ENCODE data around the gene TERF2IP. TPM values are rescaled to one million over a fixed set of nuclear protein-coding genes. Genes with fewer than 3 reads are reported as not detected.
A peak's percentile ranks its signal among the peaks of the same experiment; 100 is the strongest.

The TERF2IP gene
- total and polyA plus RNA-seq, 2 donors (not counting 1 experiment from before 2014, with no cell fraction given) = 63.1 to 74.6 TPM

GRCh38 chr16:75622761-75623605, 24.6 kb upstream of the TERF2IP start, which contains the start of gene ADAT1:
Gene ADAT1 (minus strand): TSS chr16:75623281. CDS start chr16:75620799, 2,482 bp downstream.
- H3K27me3 ChIP-seq (replicated peaks in 1 of 4; ENCODE audit: control extremely low read depth in 1 of 4, control insufficient read depth in 3 of 4, insufficient read depth in 4 of 4, low read length in 3 of 4) = no peaks in the 10 kb centered on the region
- Mint-ChIP-seq H3K27me3 (no peaks in the 10 kb centered on the region), H3K4me3 (peak within 1 kb of the TSS; percentile 96), H3K4me1 (peaks cover 27% of the 10 kb centered on the region), H3K9me3 (ENCODE audit: insufficient read depth) (no peaks in the 10 kb centered on the region), H3K27ac (peak within 1 kb of the TSS; percentile 98)
- peak within 1 kb of the TSS; percentile 74 for H2AFZ ChIP-seq (ENCODE audit: insufficient read depth, low read depth, low read length, poor library complexity, severe bottlenecking)
- H4K20me1 ChIP-seq (ENCODE audit: control insufficient read depth, insufficient read depth, low read length, poor library complexity, severe bottlenecking) = no peaks in the 10 kb centered on the region
- H3K9ac ChIP-seq (ENCODE audit: low read length) = peak within 1 kb of the TSS; percentile 84
- intact Hi-C loops (cut with micrococcal nuclease) = loop anchor here (1.0 kb wide), 9 partner anchors 24 to 475 kb away; partner anchors contain the start of genes CFDP1, GABARAPL2, KARS1 and TERF2IP
- ChIA-PET POLR2A (interaction anchor here (1.1 to 2.0 kb wide), 7 partner anchors 22 to 189 kb away, joined by 3 to 15 read pairs (median 5); partner anchors contain the start of genes CFDP1, GABARAPL2, KARS1 and TERF2IP), CTCF (interaction anchor here (0.8 to 2.6 kb wide), 13 partner anchors 10 to 189 kb away, joined by 3 to 19 read pairs (median 4); partner anchors contain the start of genes GABARAPL2, KARS1 and TERF2IP)
- H3K36me3 ChIP-seq (replicated peaks in 1 of 2; ENCODE audit: control extremely low read depth in 1 of 2, control insufficient read depth in 1 of 2, extremely low read depth in 1 of 2, insufficient read depth in 2 of 2, low read length in 1 of 2) = peaks cover 2 to 36% of the 10 kb centered on the region in 2 experiments
- peak within 1 kb of the TSS; percentile 68 to 85 (median 80) for H3K4me3 ChIP-seq (ENCODE audit: control extremely low read depth in 1 of 5, extremely low read depth in 1 of 5, insufficient read depth in 1 of 5, low read depth in 2 of 5, low read length in 4 of 5)
- DNase-seq = peak; percentile 98
- no peak for TF ChIP-seq CTCF (IDR thresholded peaks at IDR 0.05)
- no peak for TF ChIP-seq EZH2 (IDR thresholded peaks at IDR 0.05; ENCODE audit: borderline replicate concordance, insufficient read depth, low read depth, low read length, poor library complexity, severe bottlenecking)
- peak within 1 kb of the TSS; percentile 80 for H3K4me2 ChIP-seq (replicated peaks; ENCODE audit: low read depth, low read length, poor library complexity, severe bottlenecking)
- peaks cover 31% of the 10 kb centered on the region for H3K79me2 ChIP-seq (ENCODE audit: control insufficient read depth, insufficient read depth, low read length)
- no peaks in the 10 kb centered on the region for H3K9me3 ChIP-seq (ENCODE audit: control extremely low read depth in 1 of 3, control insufficient read depth in 2 of 3, insufficient read depth in 1 of 3, low read length in 2 of 3)
- peak; percentile 94 for ATAC-seq (ENCODE audit: low read depth)
- H3K4me1 ChIP-seq (ENCODE audit: control insufficient read depth in 2 of 2, insufficient read depth in 2 of 2, low read length in 2 of 2) = peaks cover 12 to 27% of the 10 kb centered on the region in 2 donors
- WGBS (ENCODE audit: insufficient coverage) = under 1% methylated on average over 58 of the region's 62 CpGs
- peak within 1 kb of the TSS; percentile 87 to 91 for H3K27ac ChIP-seq (ENCODE audit: low read length in 2 of 2)
